K562 (cell line): Measurements from ENCODE around the gene GPR89A. TPM values are rescaled to one million over a fixed set of nuclear protein-coding genes. Genes with fewer than 3 reads are reported as not detected.
A peak's percentile ranks its signal among the peaks of the same experiment; 100 is the strongest.

Experiments used
- ATAC-seq: fragments of 200-7000 bp; cut with Tn5 transposase; 3 replicates; pipeline ENCODE4 v1.9.1; 2020; ENCODE audit warnings: moderate library complexity
- BruUV-seq: library from RNA; stranded (reverse); fragments of 400-500 nt; replicated peaks from 2 replicates; lab custom pipeline; 2021; lab: Mats Ljungman, UMichigan
- CTCF ChIA-PET: fragments of 300-600 bp; formaldehyde crosslinking; extraction: SDS; loops from one replicate; lab custom pipeline; 2021; ENCODE audit warnings: low intra/inter-chr PET ratio; lab: Yijun Ruan, JAX
- POLR2A ChIA-PET: fragments of 300-600, 350-650 bp; sonication (Branson Sonifier 250); formaldehyde crosslinking; extraction: SDS; loops from one replicate; lab custom pipeline; 2021; ENCODE audit warnings: antibody characterized with exemption, inconsistent platforms; lab: Yijun Ruan, JAX
- DNase-seq, 4 experiments: peaks; one replicate each; pipeline versions ENCODE4 v3.0.0 to v3.0.0-alpha.2; 2011 to 2018; ENCODE audit warnings: low spot score in 3 of 4, mixed read lengths in 3 of 4; ENCODE audit errors: extremely low read depth in 1 of 4
- FAIRE-seq: peaks from 2 replicates; lab custom pipeline; 2011; peaks lifted over from hg19 to GRCh38; lab: Jason Lieb, UNC
- H2AFZ ChIP-seq: 2 replicates; pipeline ENCODE4 v1.6.0; 2011; ENCODE audit warnings: low read depth, low read length, control low read depth, inconsistent platforms
- H3K27ac ChIP-seq: fragments of 200-600 bp; 3 replicates; pipeline ENCODE4 v1.8.0; 2011; ENCODE audit warnings: low read depth, mild to moderate bottlenecking, control low read depth, inconsistent platforms, low read length, moderate library complexity, mixed read lengths; ENCODE audit errors: extremely low read depth
- H3K27me3 ChIP-seq, 2 experiments: fragments of 300-600 bp in 1 of 2; 2 replicates in 1 of 2; 3 replicates in 1 of 2; pipeline versions ENCODE4 v1.6.0 to v1.8.0; 2011; ENCODE audit warnings: inconsistent platforms in 2 of 2, low read length in 2 of 2, mild to moderate bottlenecking in 1 of 2, mixed read lengths in 1 of 2, moderate library complexity in 1 of 2; ENCODE audit not compliant: control insufficient read depth in 2 of 2, insufficient read depth in 2 of 2
- H3K36me3 ChIP-seq: fragments of 300-600 bp; 3 replicates; pipeline ENCODE4 v1.8.0; 2011; ENCODE audit warnings: mild to moderate bottlenecking, low read length, inconsistent platforms; ENCODE audit not compliant: control insufficient read depth, insufficient read depth
- H3K4me1 ChIP-seq, 2 experiments: fragments of 200-600 bp in 1 of 2; replicated peaks in 1 of 2; 2 replicates in 1 of 2; 3 replicates in 1 of 2; pipeline versions ENCODE4 v1.5.1 to v1.8.0; 2011; ENCODE audit warnings: inconsistent platforms in 2 of 2, low read length in 2 of 2, mild to moderate bottlenecking in 1 of 2, mixed read lengths in 1 of 2, moderate library complexity in 1 of 2; ENCODE audit not compliant: control insufficient read depth in 2 of 2, insufficient read depth in 2 of 2
- H3K4me2 ChIP-seq: 2 replicates; pipeline ENCODE4 v1.6.1; 2011; ENCODE audit warnings: low read length, control low read depth, inconsistent platforms, mixed read lengths; ENCODE audit not compliant: insufficient read depth
- H3K4me3 ChIP-seq: fragments of 200-600 bp; sonication (generic), shearing (Covaris generic); 2 replicates; pipeline ENCODE4 v1.5.1; 2016; ENCODE audit warnings: control low read depth, inconsistent platforms
- H3K79me2 ChIP-seq: fragments of 200-600 bp; 3 replicates; pipeline ENCODE4 v1.8.0; 2011; ENCODE audit warnings: low read length, inconsistent platforms; ENCODE audit not compliant: control insufficient read depth, insufficient read depth
- H3K9ac ChIP-seq, 2 experiments: 2 replicates each; pipeline versions ENCODE4 v1.6.0 to v1.6.1; 2011; ENCODE audit warnings: low read depth in 2 of 2, low read length in 2 of 2, control low read depth in 1 of 2, inconsistent platforms in 1 of 2, mild to moderate bottlenecking in 1 of 2, mixed read lengths in 1 of 2; ENCODE audit not compliant: insufficient read depth in 1 of 2
- H3K9me1 ChIP-seq: one replicate; pipeline ENCODE4 v1.6.0; 2011; ENCODE audit warnings: inconsistent platforms, mild to moderate bottlenecking, low read length, moderate library complexity; ENCODE audit not compliant: control insufficient read depth, insufficient read depth
- H3K9me3 ChIP-seq: replicated peaks from 2 replicates; pipeline ENCODE4 v1.5.1; 2011; ENCODE audit warnings: low read depth, low read length, inconsistent platforms; ENCODE audit not compliant: control insufficient read depth, insufficient read depth
- H4K20me1 ChIP-seq: replicated peaks from 2 replicates; pipeline ENCODE4 v1.6.1; 2011; ENCODE audit warnings: low read length, inconsistent platforms, mixed read lengths; ENCODE audit not compliant: control insufficient read depth, insufficient read depth
- BMI1 ChIP-seq: fragments of 150-350 bp; IDR thresholded peaks from 2 replicates; pipeline ENCODE4 v1.6.1; 2014; ENCODE audit warnings: low read length
- FIP1L1 ChIP-seq: fragments of 200-400 bp; formaldehyde crosslinking; IDR thresholded peaks from 2 replicates; pipeline ENCODE4 v1.6.1; 2018; ENCODE audit warnings: mild to moderate bottlenecking, low read depth, low read length; ENCODE audit not compliant: poor library complexity, severe bottlenecking
- GATAD2A ChIP-seq: fragments of 450-650 bp; IDR thresholded peaks from 2 replicates; pipeline ENCODE4 v1.6.1; 2017
- MAFG ChIP-seq: fragments of 450-650 bp; conservative IDR thresholded peaks from 2 replicates; pipeline ENCODE4 v1.6.1; 2016; ENCODE audit warnings: missing genetic modification characterization, missing compliant biosample characterization
- ZNF76 ChIP-seq: fragments of 250-450 bp; sonication (Bioruptor Pico); IDR thresholded peaks from 2 replicates; pipeline ENCODE4 v1.4.0; 2020; ENCODE audit warnings: mild to moderate bottlenecking, moderate library complexity, borderline replicate concordance
- WGBS: fragments of 100-300 bp; shearing (Covaris generic); methylation state at CpG from one replicate; pipeline ENCODE4 v1.1.6; 2016; ENCODE audit warnings: low coverage, mixed read lengths; ENCODE audit not compliant: insufficient coverage; ENCODE audit errors: missing lambda C conversion rate; 5-methylcytosine and 5-hydroxymethylcytosine counted together
- in situ Hi-C: fragments of 300-500 bp; cut with MboI; formaldehyde crosslinking; loops from 4 replicates; pipeline ENCODE4 v1.15.0; 2018; ENCODE audit warnings: inconsistent platforms, mixed read lengths
- intact Hi-C: fragments of 100-400 bp; cut with micrococcal nuclease; formaldehyde crosslinking; loops from 2 replicates; pipeline ENCODE4 v1.14.2; 2022
- polyA plus RNA-seq, 8 experiments: library from polyadenylated mRNA; depleted of rRNA in 4 of 8; stranded (reverse) in 5 of 8; unstranded in 3 of 8; fragments of >200 nt; fragmentation: Nextera tagmentation in 2 of 8; fragmentation: Illumina TruSeq in 1 of 8; extraction: Ambion mirVana in 2 of 8; extraction: Trizol in 1 of 8; gene quantifications; 2 replicates each; pipeline versions ENCODE4 v1.2.1 to v1.2.3, GENCODE V29; 2011 to 2014; ENCODE audit warnings: inconsistent platforms in 1 of 8, missing spikeins in 1 of 8
- total RNA-seq, 7 experiments: library from RNA; depleted of rRNA in 6 of 7; stranded (reverse); fragments of >200 nt in 6 of 7; fragmentation: Illumina TruSeq in 2 of 7; extraction: Trizol in 2 of 7; gene quantifications; 2 replicates each; pipeline versions ENCODE4 v1.2.1 to v1.2.3, GENCODE V29; 2011 to 2021; ENCODE audit warnings: low replicate concordance in 1 of 7
- TF ChIP-seq, protein P1 (sequence below), 2 experiments: fragments of 250-450 bp in 1 of 2; fragments of 450-650 bp in 1 of 2; sonication (Bioruptor Pico) in 1 of 2; IDR thresholded peaks; 2 replicates each; pipeline versions ENCODE4 v1.6.1 to v1.8.0; 2016 to 2021; ENCODE audit warnings: mild to moderate bottlenecking in 2 of 2, moderate library complexity in 2 of 2, missing compliant biosample characterization in 1 of 2, missing genetic modification characterization in 1 of 2

Gene GPR89A
- total and polyA plus RNA-seq, 9 of the 15 experiments (the other 6 are each of a cell fraction or from before 2014, with no cell fraction given), result 23.0 to 63.4 (median 37.4) TPM

DNA sequence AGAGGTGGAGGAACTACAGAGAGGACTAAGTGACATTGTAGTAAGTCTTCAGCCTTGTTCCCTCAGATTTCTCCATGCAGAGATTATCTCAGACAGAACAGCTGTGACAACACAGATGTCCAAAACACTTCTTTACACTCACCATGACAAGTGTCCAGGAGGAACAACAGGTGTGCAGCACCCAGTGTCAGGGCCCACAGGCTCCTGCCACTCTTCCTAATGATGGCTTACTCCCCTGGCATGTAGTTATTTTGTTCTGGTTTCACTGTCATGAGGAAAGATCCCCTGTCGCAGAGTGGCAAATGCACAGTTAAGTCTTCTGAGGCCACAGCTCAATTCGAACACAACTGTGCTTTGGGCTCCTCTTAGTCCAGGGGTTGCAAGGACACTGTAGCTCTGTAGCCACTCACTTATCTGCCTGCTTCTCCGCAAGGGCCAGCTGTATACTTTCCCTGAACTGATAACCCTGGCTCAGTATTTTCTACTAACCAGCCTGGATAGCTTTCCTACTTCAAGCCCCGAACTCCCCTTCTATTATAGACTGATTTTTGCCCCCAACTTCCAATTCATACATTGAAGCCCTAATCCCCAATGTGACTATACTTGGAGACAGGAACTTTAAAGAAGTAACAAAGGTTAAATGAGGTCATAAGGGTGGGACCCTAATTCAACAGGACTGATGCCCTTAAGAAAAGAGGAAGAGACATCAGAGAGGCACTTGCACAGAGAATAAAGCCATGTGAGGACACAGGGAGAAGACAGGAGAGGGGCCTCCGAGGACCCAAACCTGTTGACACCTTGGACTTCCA is 88.2 kb downstream of the GPR89A start (continued):
- no peak for TF ChIP-seq ZNF76 (CRISPR knock-in tag)
- TF ChIP-seq, protein P1, sequence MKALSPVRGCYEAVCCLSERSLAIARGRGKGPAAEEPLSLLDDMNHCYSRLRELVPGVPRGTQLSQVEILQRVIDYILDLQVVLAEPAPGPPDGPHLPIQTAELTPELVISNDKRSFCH (CRISPR knock-in tag; IDR thresholded peaks at IDR 0.05), result no peak
- TF ChIP-seq, protein P1 (tag; IDR thresholded peaks at IDR 0.05), result 0 out of 2 replicates have a peak, but pooled peaks have one; percentile 18
- TF ChIP-seq FIP1L1, result no peak
- TF ChIP-seq GATAD2A, result no peak

DNA sequence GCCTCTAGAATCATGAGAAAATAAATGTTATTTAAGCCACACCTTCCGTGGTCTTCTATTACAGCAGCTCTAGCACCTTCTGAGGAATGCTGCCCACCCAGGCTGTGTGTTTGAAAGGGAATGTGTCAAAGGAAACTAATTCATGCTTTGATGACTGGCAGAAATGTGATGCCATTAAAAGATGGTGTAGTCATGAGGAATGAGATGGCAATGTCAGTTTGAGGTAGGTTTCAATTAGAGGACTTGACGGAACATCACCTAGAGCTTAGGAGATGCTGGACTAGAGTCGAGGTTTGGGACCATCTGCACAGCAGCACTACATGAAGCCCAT is 88.8 kb downstream of the GPR89A start:
- Histone ChIP-seq H3K27ac (no peak overlapping the region), H4K20me1 (no peaks in the 10 kb centered on the region), H3K9me1 (no peaks in the 10 kb centered on the region), H3K9me3 (no peaks in the 10 kb centered on the region), H3K4me2 (no peak overlapping the region), H3K79me2 (no peaks in the 10 kb centered on the region), H3K9ac (no peak overlapping the region), H3K27me3 (peaks cover 0 to 6% of the 10 kb centered on the region in 2 experiments; a peak in 1 of 5 replicates), H2AFZ (no peak overlapping the region), H3K4me1 (peaks cover 3 to 13% of the 10 kb centered on the region in 2 experiments; a peak in 2 of 5 replicates), H3K36me3 (no peaks in the 10 kb centered on the region), H3K4me3 (no peak overlapping the region)
- no peak for ATAC-seq
- TF ChIP-seq BMI1 (no peak), MAFG (tag) (peak; percentile 34; the same call in 1 of the 2 replicates)
- in situ Hi-C loops (no loop called here), intact Hi-C loops (no loop called here)
- no peak for DNase-seq
- BruUV-seq, result no TSS peak
- WGBS, result 27% methylated on average over 3 of the region's 3 CpGs
- POLR2A ChIA-PET, result interaction anchor here (1.4 kb wide), 1 partner anchor 8 kb away, joined by 5 read pairs; no protein-coding TSS in a partner anchor
- FAIRE-seq, result no peak
- CTCF ChIA-PET, result no interaction called here
